K562 (cell line): Measurements from ENCODE around the gene PLCB3. TPM values are rescaled to one million over a fixed set of nuclear protein-coding genes. Genes with fewer than 3 reads are reported as not detected.

Source experiments
- E2F5 ChIP-seq: sonication (generic); formaldehyde crosslinking; IDR thresholded peaks from 2 replicates; pipeline ENCODE4 v1.8.0; 2022; ENCODE audit warnings: mild to moderate bottlenecking, missing genetic modification reagents
- E2F8 ChIP-seq: fragments of 450-650 bp; IDR thresholded peaks from 2 replicates; pipeline ENCODE4 v1.7.1; 2018; ENCODE audit warnings: mild to moderate bottlenecking, low read depth; ENCODE audit not compliant: partially characterized antibody
- KAT2B ChIP-seq: IDR thresholded peaks from one replicate; pipeline ENCODE4 v1.6.1; 2012; ENCODE audit warnings: low read depth, mild to moderate bottlenecking, control low read depth, inconsistent platforms, low read length, moderate library complexity
- MTA2 ChIP-seq: fragments of 450-650 bp; IDR thresholded peaks from 2 replicates; pipeline ENCODE4 v1.6.1; 2016; ENCODE audit warnings: low read depth
- polyA plus RNA-seq, 8 experiments: library from polyadenylated mRNA; depleted of rRNA in 4 of 8; stranded (reverse) in 5 of 8; unstranded in 3 of 8; fragments of >200 nt; fragmentation: Nextera tagmentation in 2 of 8; fragmentation: Illumina TruSeq in 1 of 8; extraction: Ambion mirVana in 2 of 8; extraction: Trizol in 1 of 8; gene quantifications; 2 replicates each; pipeline versions ENCODE4 v1.2.1 to v1.2.3, GENCODE V29; 2011 to 2014; ENCODE audit warnings: inconsistent platforms in 1 of 8, missing spikeins in 1 of 8
- total RNA-seq, 7 experiments: library from RNA; depleted of rRNA in 6 of 7; stranded (reverse); fragments of >200 nt in 6 of 7; fragmentation: Illumina TruSeq in 2 of 7; extraction: Trizol in 2 of 7; gene quantifications; 2 replicates each; pipeline versions ENCODE4 v1.2.1 to v1.2.3, GENCODE V29; 2011 to 2021; ENCODE audit warnings: low replicate concordance in 1 of 7
- TF ChIP-seq, protein P1 (sequence below), 2 experiments: fragments of 200-800 bp in 1 of 2; sonication (Bioruptor generic) in 1 of 2; sonication (generic) in 1 of 2; formaldehyde crosslinking in 1 of 2; IDR thresholded peaks in 1 of 2; conservative IDR thresholded peaks in 1 of 2; 2 replicates each; pipeline versions ENCODE4 v1.5.0 to v1.6.1; 2016 to 2020; ENCODE audit warnings: missing compliant biosample characterization in 1 of 2, missing genetic modification characterization in 1 of 2, missing genetic modification reagents in 1 of 2
- TF ChIP-seq, protein P2 (sequence below): fragments of 250-450 bp; sonication (Bioruptor Pico); IDR thresholded peaks from 2 replicates; pipeline ENCODE4 v1.5.0; 2021; ENCODE audit warnings: mild to moderate bottlenecking, moderate library complexity

PLCB3 gene
- total and polyA plus RNA-seq, 9 of the 15 experiments (the other 6 are each of a cell fraction or from before 2014, with no cell fraction given), result 0.31 to 44.8 (median 14.6) TPM

GRCh38 chr11:64246871-64247728, 4.2 kb upstream of the PLCB3 start, which contains the start of gene PPP1R14B (continued):
- TF ChIP-seq, protein P1, sequence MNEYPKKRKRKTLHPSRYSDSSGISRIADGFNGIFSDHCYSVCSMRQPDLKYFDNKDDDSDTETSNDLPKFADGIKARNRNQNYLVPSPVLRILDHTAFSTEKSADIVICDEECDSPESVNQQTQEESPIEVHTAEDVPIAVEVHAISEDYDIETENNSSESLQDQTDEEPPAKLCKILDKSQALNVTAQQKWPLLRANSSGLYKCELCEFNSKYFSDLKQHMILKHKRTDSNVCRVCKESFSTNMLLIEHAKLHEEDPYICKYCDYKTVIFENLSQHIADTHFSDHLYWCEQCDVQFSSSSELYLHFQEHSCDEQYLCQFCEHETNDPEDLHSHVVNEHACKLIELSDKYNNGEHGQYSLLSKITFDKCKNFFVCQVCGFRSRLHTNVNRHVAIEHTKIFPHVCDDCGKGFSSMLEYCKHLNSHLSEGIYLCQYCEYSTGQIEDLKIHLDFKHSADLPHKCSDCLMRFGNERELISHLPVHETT (CRISPR knock-in tag; conservative IDR thresholded peaks at IDR 0.05 in 1 of 2, IDR thresholded peaks at IDR 0.05 in 1 of 2), result peak in 1 of 2 experiments; percentile 89; a peak in 2 of 4 replicates
- no peak for TF ChIP-seq MTA2
- TF ChIP-seq, protein P2, sequence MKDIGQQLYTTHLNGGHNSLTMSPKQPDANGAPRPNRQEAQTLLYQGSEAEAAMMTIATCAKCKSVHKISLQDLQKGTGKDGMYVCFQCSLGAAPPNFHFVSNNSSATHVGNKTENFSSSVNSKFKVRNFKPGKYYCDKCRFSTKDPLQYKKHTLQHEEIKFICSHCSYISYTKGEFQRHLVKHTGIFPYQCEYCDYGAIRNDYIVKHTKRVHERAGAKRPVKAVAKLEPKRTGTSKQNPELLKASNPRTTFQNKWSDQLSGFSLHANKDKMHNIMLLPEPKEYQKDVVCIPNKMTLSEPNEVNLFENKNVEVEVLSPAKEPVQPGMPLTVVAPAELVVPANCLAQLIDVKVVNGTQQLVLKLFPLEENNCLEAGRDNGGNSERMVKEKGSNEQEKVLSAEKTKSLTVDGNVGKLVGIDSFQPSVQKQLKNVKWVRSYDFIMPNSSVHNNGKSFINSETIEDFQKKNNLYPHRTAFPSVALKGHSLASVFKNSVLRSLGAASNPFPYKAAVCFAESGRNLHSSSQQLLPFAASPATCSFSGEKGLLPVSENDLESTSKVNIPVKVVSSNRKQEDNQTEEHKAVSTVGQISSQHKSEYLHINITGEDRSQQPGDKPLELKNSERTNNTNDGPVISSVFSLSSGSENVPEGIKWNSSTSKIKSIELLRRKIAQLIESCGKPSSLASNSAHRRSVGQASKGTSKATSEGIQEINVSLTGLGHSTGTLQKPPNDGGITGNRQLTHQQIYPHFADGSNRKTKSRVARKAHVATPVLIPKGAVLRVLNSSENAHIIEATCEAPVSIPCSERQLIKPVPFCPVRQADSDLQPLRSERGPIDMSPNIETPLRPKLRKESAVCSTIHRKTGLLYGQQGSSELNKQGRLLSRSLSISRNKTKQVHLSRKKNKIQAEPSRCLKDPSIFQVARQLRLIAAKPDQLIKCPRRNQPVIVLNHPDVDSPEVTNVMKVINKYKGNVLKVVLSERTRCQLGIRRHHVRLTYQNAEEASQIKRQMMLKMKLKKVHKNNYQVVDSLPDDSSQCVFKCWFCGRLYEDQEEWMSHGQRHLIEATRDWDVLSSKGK (CRISPR knock-in tag), result no peak
- no peak for TF ChIP-seq E2F8
- TF ChIP-seq KAT2B, result no peak
- TF ChIP-seq E2F5, result no peak
